Thyroid gland (tissue), 4 donors: Measurements from ENCODE around the gene ARHGAP8. TPM values are rescaled to one million over a fixed set of nuclear protein-coding genes. Genes with fewer than 3 reads are reported as not detected.

Source experiments
- DNase-seq, 2 donors: peaks; one replicate each; pipeline ENCODE4 v3.0.0-alpha.2; 2019
- H3K27ac ChIP-seq, 3 donors: fragments of 200-600 bp; sonication (generic); 1 replicate in 2 of 3; 2 replicates in 1 of 3; pipeline ENCODE4 v1.5.1; 2016 to 2019; ENCODE audit warnings: mild to moderate bottlenecking in 1 of 3, moderate library complexity in 1 of 3
- H3K27me3 ChIP-seq: fragments of 200-600 bp; sonication (generic); one replicate; pipeline ENCODE4 v1.5.1; 2019
- H3K36me3 ChIP-seq, 2 donors: fragments of 200-600 bp; sonication (generic); one replicate each; pipeline ENCODE4 v1.5.1; 2016 to 2019
- H3K4me1 ChIP-seq, 2 donors: fragments of 200-600 bp; sonication (generic); one replicate each; pipeline ENCODE4 v1.5.1; 2017 to 2019
- H3K4me3 ChIP-seq, 3 donors: fragments of 200-600 bp; sonication (generic); replicated peaks in 1 of 3; 1 replicate in 2 of 3; 2 replicates in 1 of 3; pipeline ENCODE4 v1.5.1; 2016; ENCODE audit warnings: mild to moderate bottlenecking in 1 of 3
- H3K9me3 ChIP-seq: fragments of 200-600 bp; sonication (generic); one replicate; pipeline ENCODE4 v1.5.1; 2017
- CTCF ChIP-seq, 6 experiments: fragments of 200-600 bp in 3 of 6; fragments of 450-650 bp in 3 of 6; sonication (generic) in 3 of 6; IDR thresholded peaks; one replicate each; pipeline ENCODE4 v1.5.1; 2016 to 2019; ENCODE audit warnings: antibody characterized with exemption in 6 of 6, mild to moderate bottlenecking in 2 of 6, inconsistent platforms in 1 of 6, moderate library complexity in 1 of 6
- POLR2A ChIP-seq, 2 donors: fragments of 450-650 bp; IDR thresholded peaks; one replicate each; pipeline ENCODE4 v1.6.1; 2017; ENCODE audit warnings: antibody characterized with exemption in 2 of 2, mild to moderate bottlenecking in 2 of 2, moderate library complexity in 1 of 2
- WGBS, 2 donors: methylation state at CpG; one replicate each; pipeline ENCODE4 v1.1.5; 2017; 5-methylcytosine and 5-hydroxymethylcytosine counted together
- intact Hi-C: fragments of 100-400 bp; cut with DNase I; formaldehyde crosslinking; loops from one replicate; pipeline ENCODE4 v1.15.1; 2023
- total RNA-seq, 4 donors: library from RNA; depleted of rRNA; stranded (reverse); fragments of >200 nt; gene quantifications; one replicate each; pipeline ENCODE4 v1.2.3, GENCODE V29; 2016

Gene ARHGAP8
- total RNA-seq, 4 donors from 2014 or later, result 24.8 to 44.3 (median 28.0) TPM

- H3K4me1 ChIP-seq, result no peaks in the 10 kb centered on the region
- no peak for DNase-seq
These were observed 132.2 kb downstream of the ARHGAP8 start for GRCh38 chr22:44884562-44884961.

GRCh38 chr22:44884968-44885805, 132.8 kb downstream of the ARHGAP8 start:
- DNase-seq, result no peak
- Histone ChIP-seq H3K36me3 (no peaks in the 10 kb centered on the region), H3K27me3 (no peaks in the 10 kb centered on the region), H3K27ac (no peak overlapping the region), H3K4me3 (no peak overlapping the region), H3K9me3 (no peaks in the 10 kb centered on the region), H3K4me1 (no peaks in the 10 kb centered on the region)
- TF ChIP-seq POLR2A (IDR thresholded peaks at IDR 0.05), result no peak
- no peak for TF ChIP-seq CTCF (IDR thresholded peaks at IDR 0.05)
- 92 to 95% methylated on average over 15 to 18 of the region's 18 CpGs for WGBS, 2 donors
- intact Hi-C loops, result no loop called here

More at GRCh38 chr22:44884562-44884961, 132.2 kb downstream of the ARHGAP8 start:
- intact Hi-C loops, result no loop called here
- Histone ChIP-seq H3K9me3 (no peaks in the 10 kb centered on the region), H3K27me3 (no peaks in the 10 kb centered on the region), H3K4me3 (no peak overlapping the region), H3K36me3 (no peaks in the 10 kb centered on the region), H3K27ac (no peak overlapping the region)
- TF ChIP-seq POLR2A (IDR thresholded peaks at IDR 0.05) (no peak), CTCF (IDR thresholded peaks at IDR 0.05) (no peak)
- 89 to 98% methylated on average over 1 of the region's 1 CpG for WGBS, 2 donors

DNA sequence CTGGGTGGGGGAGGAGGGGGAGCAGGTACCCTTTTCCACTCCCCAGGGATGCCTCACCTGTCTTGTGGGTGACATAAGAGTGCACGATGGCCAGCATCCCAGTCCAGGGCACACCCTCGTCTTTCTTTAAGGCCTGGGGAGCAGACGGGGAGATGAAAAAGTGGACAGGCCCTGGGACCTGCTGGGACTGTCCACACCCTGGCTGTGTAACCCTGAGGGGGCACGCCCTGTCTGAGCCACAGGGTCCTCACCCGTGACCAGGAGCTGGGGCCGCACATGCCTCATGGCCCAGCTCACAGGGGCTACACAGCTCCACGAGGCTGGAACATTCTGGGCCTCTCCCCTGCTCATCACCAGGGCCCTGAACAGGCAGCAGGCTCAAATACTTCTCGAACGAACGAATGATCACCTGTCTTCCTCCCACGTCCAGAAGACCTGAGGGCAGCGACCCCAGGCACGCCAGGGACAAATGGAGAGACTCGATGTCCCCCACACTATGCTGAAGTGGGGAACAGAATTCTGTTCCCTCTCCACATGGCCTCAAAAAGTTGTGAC, 133.5 kb downstream of the ARHGAP8 start:
- 91 to 95% methylated on average over 11 to 14 of the region's 14 CpGs for WGBS, 2 donors
- no peaks in the 10 kb centered on the region for H3K36me3 ChIP-seq
- no peak for DNase-seq
- TF ChIP-seq CTCF (IDR thresholded peaks at IDR 0.05) (no peak), POLR2A (IDR thresholded peaks at IDR 0.05) (no peak)
- H3K4me3 ChIP-seq, result no peak overlapping the region
- intact Hi-C loops, result no loop called here
- no peaks in the 10 kb centered on the region for H3K4me1 ChIP-seq
- no peak overlapping the region for H3K27ac ChIP-seq
- no peaks in the 10 kb centered on the region for H3K9me3 ChIP-seq
- H3K27me3 ChIP-seq, result no peaks in the 10 kb centered on the region

GRCh38 chr22:44887941-44888366, 135.6 kb downstream of the ARHGAP8 start:
- no peak for DNase-seq
- intact Hi-C loops, result no loop called here
- Histone ChIP-seq H3K27ac (no peak overlapping the region), H3K9me3 (no peaks in the 10 kb centered on the region), H3K36me3 (no peaks in the 10 kb centered on the region), H3K4me1 (no peaks in the 10 kb centered on the region), H3K27me3 (no peaks in the 10 kb centered on the region), H3K4me3 (no peak overlapping the region)
- WGBS, 2 donors, result 88 to 89% methylated on average over 4 to 9 of the region's 16 CpGs
- TF ChIP-seq POLR2A (IDR thresholded peaks at IDR 0.05), result no peak
- TF ChIP-seq CTCF (IDR thresholded peaks at IDR 0.05), result no peak
